IMR-90 (cell line): ENCODE measurements around the gene CAMKMT. TPM values are rescaled to one million over a fixed set of nuclear protein-coding genes. Genes with fewer than 3 reads are reported as not detected.

Experiments used
- ATAC-seq: fragments of 200-7000 bp; cut with Tn5 transposase; 2 replicates; pipeline ENCODE4 v1.9.1; 2020; ENCODE audit warnings: low read depth, mild to moderate bottlenecking, moderate library complexity
- BruUV-seq: library from RNA; stranded (reverse); fragments of 400-500 nt; replicated peaks from 2 replicates; lab custom pipeline; 2021; lab: Mats Ljungman, UMichigan
- CTCF ChIA-PET: fragments of 300-600 bp; formaldehyde crosslinking; extraction: SDS; loops from one replicate; lab custom pipeline; 2021; ENCODE audit warnings: antibody characterized with exemption; lab: Yijun Ruan, JAX
- POLR2A ChIA-PET: fragments of 300-600 bp; sonication (Branson Sonifier 250); formaldehyde crosslinking; loops from one replicate; lab custom pipeline; 2022; ENCODE audit warnings: antibody characterized with exemption; ENCODE audit not compliant: unreplicated experiment; lab: Charles Lee
- DNase-seq: peaks from one replicate; pipeline ENCODE4 v3.0.0; 2013
- H2AFZ ChIP-seq: replicated peaks from 2 replicates; pipeline ENCODE3; 2013; ENCODE audit warnings: low read length, mild to moderate bottlenecking; ENCODE audit not compliant: poor library complexity
- H2AK5ac ChIP-seq: 2 replicates; pipeline ENCODE4 v1.6.1; 2013; ENCODE audit warnings: low read depth, low read length, inconsistent platforms
- H2AK9ac ChIP-seq: replicated peaks from 2 replicates; pipeline ENCODE3; 2013; ENCODE audit warnings: mild to moderate bottlenecking, low read depth, low read length, moderate library complexity; ENCODE audit not compliant: poor library complexity
- H2BK120ac ChIP-seq: 2 replicates; pipeline ENCODE4 v1.6.1; 2013; ENCODE audit warnings: low read depth, low read length, inconsistent platforms
- H2BK15ac ChIP-seq: 3 replicates; pipeline ENCODE4 v1.6.1; 2013; ENCODE audit warnings: low read depth, low read length, inconsistent platforms
- H2BK20ac ChIP-seq: 2 replicates; pipeline ENCODE4 v1.6.1; 2013; ENCODE audit warnings: low read depth, mild to moderate bottlenecking, inconsistent platforms, low read length, moderate library complexity
- H2BK5ac ChIP-seq: 2 replicates; pipeline ENCODE4 v1.6.1; 2013; ENCODE audit warnings: mild to moderate bottlenecking, low read depth, low read length, inconsistent platforms; ENCODE audit not compliant: poor library complexity, severe bottlenecking
- H3K14ac ChIP-seq: replicated peaks from 2 replicates; pipeline ENCODE4 v1.6.1; 2013; ENCODE audit warnings: low read depth, low read length, inconsistent platforms
- H3K18ac ChIP-seq: 2 replicates; pipeline ENCODE4 v1.6.1; 2013; ENCODE audit warnings: low read depth, low read length, control low read depth
- H3K23ac ChIP-seq: 2 replicates; pipeline ENCODE4 v1.6.1; 2013; ENCODE audit warnings: low read depth, low read length, inconsistent platforms
- H3K27ac ChIP-seq: 2 replicates; pipeline ENCODE4 v1.5.1; 2013; ENCODE audit warnings: mild to moderate bottlenecking, control low read depth, low read length; ENCODE audit not compliant: insufficient read depth
- H3K27me3 ChIP-seq: 2 replicates; pipeline ENCODE4 v1.6.1; 2013; ENCODE audit warnings: low read length; ENCODE audit not compliant: control insufficient read depth, insufficient read depth
- H3K36me3 ChIP-seq: 2 replicates; pipeline ENCODE4 v1.6.1; 2013; ENCODE audit warnings: low read length, mixed read lengths; ENCODE audit not compliant: control insufficient read depth, insufficient read depth
- H3K4ac ChIP-seq: 2 replicates; pipeline ENCODE4 v1.6.1; 2013; ENCODE audit warnings: low read depth, low read length, inconsistent platforms
- H3K4me1 ChIP-seq: 2 replicates; pipeline ENCODE4 v1.6.1; 2013; ENCODE audit warnings: low read length, mixed read lengths; ENCODE audit not compliant: control insufficient read depth, insufficient read depth
- H3K4me2 ChIP-seq: 2 replicates; pipeline ENCODE4 v1.6.1; 2013; ENCODE audit warnings: low read depth, mild to moderate bottlenecking, control low read depth, low read length, moderate library complexity
- H3K4me3 ChIP-seq: 2 replicates; pipeline ENCODE4 v1.5.1; 2013; ENCODE audit warnings: low read depth, mild to moderate bottlenecking, control low read depth, low read length, moderate library complexity; ENCODE audit not compliant: insufficient read depth
- H3K56ac ChIP-seq: 2 replicates; pipeline ENCODE4 v1.6.1; 2013; ENCODE audit warnings: low read length, inconsistent platforms; ENCODE audit not compliant: insufficient read depth; ENCODE audit errors: extremely low read depth
- H3K79me1 ChIP-seq, 2 experiments: 2 replicates each; pipeline ENCODE4 v1.6.1; 2013; ENCODE audit warnings: low read length in 2 of 2, inconsistent platforms in 1 of 2, low read depth in 1 of 2
- H3K9ac ChIP-seq: 2 replicates; pipeline ENCODE4 v1.6.1; 2013; ENCODE audit warnings: low read depth, low read length, control low read depth
- H3K9me1 ChIP-seq: 2 replicates; pipeline ENCODE4 v1.6.1; 2013; ENCODE audit warnings: low read length, inconsistent platforms; ENCODE audit not compliant: insufficient read depth
- H3K9me3 ChIP-seq: 2 replicates; pipeline ENCODE4 v1.6.1; 2013; ENCODE audit warnings: low read length; ENCODE audit not compliant: control insufficient read depth, insufficient read depth
- H4K20me1 ChIP-seq: 2 replicates; pipeline ENCODE4 v1.6.1; 2013; ENCODE audit warnings: low read length, inconsistent platforms; ENCODE audit not compliant: insufficient read depth
- H4K5ac ChIP-seq: 2 replicates; pipeline ENCODE4 v1.6.1; 2013; ENCODE audit warnings: mild to moderate bottlenecking, low read depth, low read length, control low read depth
- H4K8ac ChIP-seq, 2 experiments: 2 replicates each; pipeline ENCODE4 v1.6.1; 2013; ENCODE audit warnings: low read depth in 2 of 2, low read length in 2 of 2, control low read depth in 1 of 2, inconsistent platforms in 1 of 2
- H4K91ac ChIP-seq: 2 replicates; pipeline ENCODE4 v1.6.1; 2013; ENCODE audit warnings: low read depth, low read length, inconsistent platforms; ENCODE audit not compliant: insufficient read depth
- BHLHE40 ChIP-seq: fragments of 150-350 bp; IDR thresholded peaks from 2 replicates; pipeline ENCODE4 v1.6.1; 2016; ENCODE audit warnings: mild to moderate bottlenecking, low read depth, low read length
- CEBPB ChIP-seq: IDR thresholded peaks from 2 replicates; pipeline ENCODE4 v1.6.1; 2012; ENCODE audit warnings: low read depth, low read length, improper control_type of control experiment
- CHD1 ChIP-seq: IDR thresholded peaks from 2 replicates; pipeline ENCODE4 v1.6.1; 2012; ENCODE audit warnings: low read depth, low read length, improper control_type of control experiment
- CTCF ChIP-seq: conservative IDR thresholded peaks from 2 replicates; pipeline ENCODE4 v1.5.1; 2012; ENCODE audit warnings: mild to moderate bottlenecking, low read depth, low read length, improper control_type of control experiment
- FOS ChIP-seq: fragments of 150-350 bp; IDR thresholded peaks from 2 replicates; pipeline ENCODE4 v1.6.1; 2016; ENCODE audit warnings: low read depth, low read length
- MAFK ChIP-seq: IDR thresholded peaks from 2 replicates; pipeline ENCODE4 v1.6.1; 2012; ENCODE audit warnings: low read depth, low read length, improper control_type of control experiment
- MAZ ChIP-seq: IDR thresholded peaks from 2 replicates; pipeline ENCODE4 v1.6.1; 2012; ENCODE audit warnings: low read depth, mild to moderate bottlenecking, low read length, improper control_type of control experiment, moderate library complexity, borderline replicate concordance
- MXI1 ChIP-seq: IDR thresholded peaks from 2 replicates; pipeline ENCODE4 v1.6.1; 2012; ENCODE audit warnings: low read depth, mild to moderate bottlenecking, low read length, moderate library complexity, borderline replicate concordance
- NFE2L2 ChIP-seq: fragments of 150-350 bp; IDR thresholded peaks from 2 replicates; pipeline ENCODE4 v1.6.1; 2016; ENCODE audit warnings: low read depth, mild to moderate bottlenecking, low read length
- POLR2A ChIP-seq: IDR thresholded peaks from 2 replicates; pipeline ENCODE4 v1.6.1; 2012; ENCODE audit warnings: mild to moderate bottlenecking, low read depth, low read length
- RAD21 ChIP-seq: IDR thresholded peaks from 2 replicates; pipeline ENCODE4 v1.6.1; 2012; ENCODE audit warnings: low read length, improper control_type of control experiment
- RCOR1 ChIP-seq: IDR thresholded peaks from 2 replicates; pipeline ENCODE4 v1.6.1; 2012; ENCODE audit warnings: mild to moderate bottlenecking, low read length, improper control_type of control experiment; ENCODE audit not compliant: insufficient replicate concordance
- RFX5 ChIP-seq: IDR thresholded peaks from 2 replicates; pipeline ENCODE4 v1.8.0; 2012; ENCODE audit warnings: low read depth, mild to moderate bottlenecking, low read length, moderate library complexity
- SMC3 ChIP-seq: fragments of 150-350 bp; IDR thresholded peaks from 2 replicates; pipeline ENCODE4 v1.6.1; 2016; ENCODE audit warnings: low read depth, mild to moderate bottlenecking, antibody characterized with exemption, low read length, moderate library complexity
- WGBS, 2 experiments: methylation state at CpG; one replicate each; pipeline versions ENCODE4 v1.1.5 to v1.1.7; 2013; ENCODE audit warnings: missing lambda C conversion rate in 2 of 2; ENCODE audit not compliant: insufficient read length in 1 of 2; ENCODE audit errors: extremely low coverage in 2 of 2; 5-methylcytosine and 5-hydroxymethylcytosine counted together
- dilution Hi-C: fragments of 300-500 bp; cut with HindIII; formaldehyde crosslinking; loops from one replicate; pipeline ENCODE4 v1.14.3; 2018; ENCODE audit warnings: low sequenced_read_pairs; ENCODE audit not compliant: unreplicated experiment
- in situ Hi-C: fragments of 300-500 bp; cut with MboI; formaldehyde crosslinking; loops from 3 replicates; pipeline ENCODE4 v1.14.3; 2019; ENCODE audit warnings: low sequenced_read_pairs, inconsistent platforms, mixed read lengths
- intact Hi-C: fragments of 100-400 bp; cut with micrococcal nuclease; formaldehyde crosslinking; loops from 2 replicates; pipeline ENCODE4 v1.10.0; 2022
- polyA plus RNA-seq, 3 experiments: library from polyadenylated mRNA; depleted of rRNA; stranded (reverse); fragments of >200 nt; gene quantifications; 2 replicates each; pipeline ENCODE4 v1.2.3, GENCODE V29; 2012; ENCODE audit warnings: low replicate concordance in 1 of 3
- total RNA-seq: library from RNA; depleted of rRNA; stranded (reverse); fragments of >200 nt; gene quantifications from 2 replicates; pipeline ENCODE4 v1.2.3, GENCODE V29; 2012
- TF ChIP-seq, protein P1 (sequence below): fragments of 150-350 bp; IDR thresholded peaks from 2 replicates; pipeline ENCODE4 v1.6.1; 2016; ENCODE audit warnings: low read depth, mild to moderate bottlenecking, low read length, moderate library complexity, borderline replicate concordance
- TF ChIP-seq, protein P2 (sequence below): fragments of 150-350 bp; IDR thresholded peaks from 2 replicates; pipeline ENCODE4 v1.6.1; 2017; ENCODE audit warnings: mild to moderate bottlenecking, antibody characterized with exemption, low read length, low read depth

Gene CAMKMT
- total and polyA plus RNA-seq, 2 of the 4 experiments (the other 2 are of a cell fraction) = 4.4 to 6.8 TPM

GRCh38 chr2:44716131-44716530 lies 354.4 kb downstream of the CAMKMT start:
- H3K4me1 ChIP-seq = no peaks in the 10 kb centered on the region
- no peak overlapping the region for H2AK9ac ChIP-seq
- no peak overlapping the region for H4K8ac ChIP-seq
- ChIA-PET CTCF (interaction anchor here (0.6 to 2.3 kb wide), 4 partner anchors 53 to 253 kb away, joined by 3 to 16 read pairs (median 3); no protein-coding TSS in a partner anchor), POLR2A (no interaction called here)
- H3K36me3 ChIP-seq = no peaks in the 10 kb centered on the region
- H2BK5ac ChIP-seq = no peak overlapping the region
- intact Hi-C loops = loop anchor here (10.0 kb wide), 1 partner anchor 471 kb away; no protein-coding TSS in a partner anchor
- H4K5ac ChIP-seq = no peak overlapping the region
- no TSS peak for BruUV-seq
- no peaks in the 10 kb centered on the region for H3K9me3 ChIP-seq
- no peaks in the 10 kb centered on the region for H3K9me1 ChIP-seq
- no peak overlapping the region for H3K23ac ChIP-seq
- H3K9ac ChIP-seq = no peak overlapping the region
- no peak for DNase-seq
- H3K18ac ChIP-seq = no peak overlapping the region
- no peak overlapping the region for H2AK5ac ChIP-seq
- H2BK15ac ChIP-seq = no peak overlapping the region
- no peak overlapping the region for H3K14ac ChIP-seq
- H3K4me2 ChIP-seq = no peak overlapping the region
- no peak overlapping the region for H3K27ac ChIP-seq
- no peak overlapping the region for H3K4me3 ChIP-seq
- no peak overlapping the region for H2AFZ ChIP-seq
- no peak overlapping the region for H3K4ac ChIP-seq
- no peaks in the 10 kb centered on the region for H3K79me1 ChIP-seq
- no peak overlapping the region for H2BK120ac ChIP-seq
- H4K20me1 ChIP-seq = no peaks in the 10 kb centered on the region
- no peaks in the 10 kb centered on the region for H3K27me3 ChIP-seq
- no CpG with 5 or more reads among the region's 3 CpGs for WGBS, 2 experiments
- dilution Hi-C loops = no loop called here
- ATAC-seq = no peak
- H3K56ac ChIP-seq = no peak overlapping the region
- H4K91ac ChIP-seq = no peak overlapping the region
- no peak overlapping the region for H2BK20ac ChIP-seq
- in situ Hi-C loops = no loop called here
- TF ChIP-seq RCOR1 (no peak), CHD1 (no peak), MAFK (no peak), CTCF (no peak), RFX5 (no peak), MAZ (no peak), MXI1 (no peak), NFE2L2 (no peak), POLR2A (no peak), CEBPB (no peak), SMC3 (no peak), FOS (no peak), BHLHE40 (no peak), RAD21 (no peak)
- TF ChIP-seq, protein P1, sequence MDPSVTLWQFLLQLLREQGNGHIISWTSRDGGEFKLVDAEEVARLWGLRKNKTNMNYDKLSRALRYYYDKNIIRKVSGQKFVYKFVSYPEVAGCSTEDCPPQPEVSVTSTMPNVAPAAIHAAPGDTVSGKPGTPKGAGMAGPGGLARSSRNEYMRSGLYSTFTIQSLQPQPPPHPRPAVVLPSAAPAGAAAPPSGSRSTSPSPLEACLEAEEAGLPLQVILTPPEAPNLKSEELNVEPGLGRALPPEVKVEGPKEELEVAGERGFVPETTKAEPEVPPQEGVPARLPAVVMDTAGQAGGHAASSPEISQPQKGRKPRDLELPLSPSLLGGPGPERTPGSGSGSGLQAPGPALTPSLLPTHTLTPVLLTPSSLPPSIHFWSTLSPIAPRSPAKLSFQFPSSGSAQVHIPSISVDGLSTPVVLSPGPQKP = no peak
- TF ChIP-seq, protein P2, sequence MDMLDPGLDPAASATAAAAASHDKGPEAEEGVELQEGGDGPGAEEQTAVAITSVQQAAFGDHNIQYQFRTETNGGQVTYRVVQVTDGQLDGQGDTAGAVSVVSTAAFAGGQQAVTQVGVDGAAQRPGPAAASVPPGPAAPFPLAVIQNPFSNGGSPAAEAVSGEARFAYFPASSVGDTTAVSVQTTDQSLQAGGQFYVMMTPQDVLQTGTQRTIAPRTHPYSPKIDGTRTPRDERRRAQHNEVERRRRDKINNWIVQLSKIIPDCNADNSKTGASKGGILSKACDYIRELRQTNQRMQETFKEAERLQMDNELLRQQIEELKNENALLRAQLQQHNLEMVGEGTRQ = no peak
